Stimulated activated CD4-positive, alpha-beta T cell treated with anti-CD3 and anti-CD28 coated beads, Interleukin-15, amount 100 ng/mL, for 24 hours (primary cell): ENCODE data around the gene GTF3C5.
"Not testable (repeated sequence)": the region's sequence is repeated elsewhere in the genome, so short reads cannot be mapped to it uniquely, and the experiment has no call there.

ENCODE experiments used
- DNase-seq: peaks from one replicate; pipeline ENCODE4 v3.0.0-alpha.2; 2020

GTF3C5 gene

GRCh38 chr9:132997591-132997990, 33.2 kb upstream of the GTF3C5 start:
- DNase-seq, result no peak

GRCh38 chr9:132998221-132998620, 32.6 kb upstream of the GTF3C5 start:
- not testable (repeated sequence) for DNase-seq

- no peak for DNase-seq
Measured at GRCh38 chr9:132998831-132999635, 31.8 kb upstream of the GTF3C5 start.

- DNase-seq, result no peak
Measured at GRCh38 chr9:133002147-133003070, 28.4 kb upstream of the GTF3C5 start.

GRCh38 chr9:133003071-133003461, 27.7 kb upstream of the GTF3C5 start:
- DNase-seq, result no peak

- no peak for DNase-seq
Measured at GRCh38 chr9:133003671-133004090, 27.1 kb upstream of the GTF3C5 start.

GRCh38 chr9:133004091-133004998, 26.5 kb upstream of the GTF3C5 start:
- no peak for DNase-seq

- DNase-seq, result no peak
Measured at GRCh38 chr9:133004999-133005760, 25.6 kb upstream of the GTF3C5 start.

GRCh38 chr9:133005957-133006356, 24.8 kb upstream of the GTF3C5 start:
- DNase-seq, result no peak

- no peak for DNase-seq
Measured at GRCh38 chr9:133006731-133007352, 24.0 kb upstream of the GTF3C5 start.

- DNase-seq, result no peak
Measured at GRCh38 chr9:133008406-133008805, 22.4 kb upstream of the GTF3C5 start.

GRCh38 chr9:133008824-133009223, 22.0 kb upstream of the GTF3C5 start:
- DNase-seq, result no peak

- DNase-seq, result no peak
Measured at GRCh38 chr9:133009906-133010582, 20.8 kb upstream of the GTF3C5 start.

GRCh38 chr9:133014696-133015095, 16.1 kb upstream of the GTF3C5 start:
- no peak for DNase-seq

GRCh38 chr9:133023117-133023890, 7.5 kb upstream of the GTF3C5 start:
- peak; percentile 73 for DNase-seq

- DNase-seq, result no peak
Measured at GRCh38 chr9:133026426-133026825, 4.4 kb upstream of the GTF3C5 start.

- no peak for DNase-seq
Measured at GRCh38 chr9:133027134-133027533, 3.7 kb upstream of the GTF3C5 start.

- DNase-seq, result no peak
Measured at GRCh38 chr9:133028221-133028620, 2.6 kb upstream of the GTF3C5 start.

- DNase-seq, result no peak
Measured at GRCh38 chr9:133029994-133030316, 842 bp upstream of the GTF3C5 start.

GRCh38 chr9:133031130-133031422, 279 bp downstream of the GTF3C5 start:
- DNase-seq, result no peak
